Measurements from ENCODE around the gene ZBTB7B.

The ZBTB7B gene

GRCh38 chr1:155002464-155003226 is at the start of gene ZBTB7B:
Gene ZBTB7B, plus strand, starts transcription at chr1:155002802. Its CDS starts 11,859 bp downstream, at chr1:155014661.
- in situ Hi-C loops (cut with HindIII; ENCODE audit: low sequenced_read_pairs): no loop called here

DNA sequence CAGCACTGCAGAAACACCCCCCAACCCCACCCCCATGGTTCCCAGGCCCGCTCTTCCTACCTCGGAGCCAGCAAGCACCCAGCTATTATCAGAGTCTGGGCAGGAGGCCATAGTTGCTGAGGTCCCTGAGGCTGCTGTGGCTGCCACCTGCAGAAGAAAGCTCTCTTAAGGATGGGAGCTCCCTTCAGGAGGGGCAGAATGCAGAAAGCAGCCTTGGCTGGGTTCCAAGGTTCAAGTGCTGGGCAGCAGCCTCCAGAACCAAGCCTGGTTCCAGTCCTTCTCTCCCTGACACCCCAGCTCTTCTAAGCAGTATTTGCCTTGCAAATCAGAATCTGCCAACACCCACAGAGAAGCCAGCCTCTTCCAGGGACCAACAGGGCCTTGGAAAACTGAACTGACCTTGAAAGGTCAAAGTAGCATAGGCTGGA is 49.0 kb upstream of the ZBTB7B start:
- in situ Hi-C loops (cut with HindIII; ENCODE audit: low sequenced_read_pairs): no loop called here

- in situ Hi-C loops (cut with HindIII; ENCODE audit: low sequenced_read_pairs): no loop called here
These were observed 48.1 kb upstream of the ZBTB7B start for GRCh38 chr1:154954541-154954940.

DNA sequence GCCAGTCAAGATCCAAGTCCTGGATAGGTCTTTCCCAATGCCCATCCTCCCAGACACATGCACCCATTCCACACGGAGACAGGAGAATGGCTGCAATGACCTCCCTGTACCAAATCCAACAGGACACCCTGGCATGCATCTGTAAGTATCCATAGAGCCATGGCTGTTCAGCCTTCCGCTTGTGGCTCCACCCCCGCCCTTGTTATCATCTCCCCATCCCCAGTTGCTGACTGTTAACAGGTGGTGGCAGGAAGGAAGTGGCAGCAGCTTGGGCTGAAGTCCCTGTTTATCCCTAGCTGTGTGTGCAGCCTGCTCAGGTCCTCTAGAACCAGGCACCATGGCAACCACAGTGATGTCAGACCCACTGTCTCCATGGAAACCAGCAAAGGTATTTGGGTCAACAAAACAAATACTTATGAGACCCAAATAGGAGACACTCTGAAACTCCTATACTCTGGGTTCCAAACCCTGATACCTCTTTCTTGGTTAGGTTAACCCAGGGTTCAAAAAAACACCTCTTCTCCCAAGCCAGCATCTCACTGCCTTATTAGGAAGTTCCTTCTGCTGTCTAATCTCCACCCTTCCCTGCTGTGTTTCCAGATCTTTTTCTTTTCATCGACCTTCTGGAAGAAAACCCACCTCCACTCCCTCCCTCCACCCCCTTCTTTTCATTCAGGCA is 47.4 kb upstream of the ZBTB7B start:
- in situ Hi-C loops (cut with HindIII; ENCODE audit: low sequenced_read_pairs): loop anchor here (5.0 kb wide), 2 partner anchors 43 to 57 kb away; no protein-coding TSS in a partner anchor

DNA sequence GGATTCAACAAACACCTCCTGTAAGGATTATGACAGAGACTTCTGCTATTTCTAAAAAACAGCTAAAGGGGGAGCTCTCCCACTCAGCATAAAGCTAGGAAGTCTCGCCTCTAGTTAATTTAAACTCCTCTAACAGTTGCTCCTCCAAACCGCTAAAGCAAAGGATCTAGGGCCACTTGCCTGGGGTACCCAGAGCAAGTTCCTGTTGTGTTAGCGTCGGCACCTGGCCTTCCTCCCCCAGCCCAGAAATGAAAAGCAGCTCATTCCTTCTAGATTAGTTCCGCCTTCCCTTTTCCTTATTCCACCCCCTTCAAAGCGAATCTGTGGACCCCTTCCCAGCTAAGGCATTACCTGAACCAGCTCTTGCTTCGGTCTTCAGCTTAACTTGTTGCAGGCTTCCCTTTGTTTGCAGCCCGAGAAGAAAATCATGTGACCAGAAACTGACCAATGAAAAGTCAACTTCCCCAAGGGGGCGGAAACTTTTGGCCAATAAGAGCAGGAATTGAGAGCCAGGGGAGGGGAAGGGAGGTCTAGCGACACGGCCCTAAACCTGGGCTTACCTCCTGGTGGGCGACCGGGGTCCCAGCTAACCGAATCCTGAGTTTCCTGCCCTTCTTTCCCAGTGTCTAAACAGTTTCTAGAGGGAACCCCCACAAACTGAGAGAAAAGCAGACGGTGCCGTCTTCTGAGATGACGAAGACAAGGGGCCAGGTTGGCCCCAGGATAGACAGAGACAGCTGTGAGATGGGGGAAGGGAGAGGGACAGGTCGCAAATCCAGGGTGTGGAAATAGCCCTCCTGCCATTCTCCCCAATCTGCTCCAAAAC is 46.7 kb upstream of the ZBTB7B start, which contains the start of gene PBXIP1:
Gene PBXIP1 (minus strand): TSS at position 382 of the 826 bp plus-strand sequence. CDS start 2,378 bp downstream, outside the sequence.
- in situ Hi-C loops (cut with HindIII; ENCODE audit: low sequenced_read_pairs): loop anchor here (5.0 kb wide), 2 partner anchors 44 to 56 kb away; no protein-coding TSS in a partner anchor

DNA sequence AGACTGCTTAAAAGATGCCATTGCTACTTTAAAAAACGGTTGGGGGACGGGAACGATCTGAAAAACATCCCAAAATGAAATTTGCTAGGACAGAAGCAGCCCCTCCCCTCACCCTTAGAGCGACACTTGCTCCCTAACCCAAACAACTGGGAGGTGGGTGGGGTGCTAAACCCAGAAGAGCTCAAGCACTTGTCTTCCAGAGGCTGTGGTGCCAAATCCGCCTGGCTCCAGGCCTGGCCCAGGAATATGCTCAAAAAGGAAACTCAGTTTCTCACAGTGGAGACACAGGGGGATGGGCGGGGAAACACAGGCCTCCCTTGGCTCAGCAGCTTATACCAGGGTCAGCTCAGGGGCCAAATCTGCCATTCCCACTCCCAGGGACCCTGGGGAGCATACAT is 46.1 kb upstream of the ZBTB7B start:
- in situ Hi-C loops (cut with HindIII; ENCODE audit: low sequenced_read_pairs): loop anchor here (5.0 kb wide), 2 partner anchors 44 to 56 kb away; no protein-coding TSS in a partner anchor

GRCh38 chr1:154957091-154957657 is 45.4 kb upstream of the ZBTB7B start:
- in situ Hi-C loops (cut with HindIII; ENCODE audit: low sequenced_read_pairs): loop anchor here (5.0 kb wide), 2 partner anchors 45 to 55 kb away; no protein-coding TSS in a partner anchor

DNA sequence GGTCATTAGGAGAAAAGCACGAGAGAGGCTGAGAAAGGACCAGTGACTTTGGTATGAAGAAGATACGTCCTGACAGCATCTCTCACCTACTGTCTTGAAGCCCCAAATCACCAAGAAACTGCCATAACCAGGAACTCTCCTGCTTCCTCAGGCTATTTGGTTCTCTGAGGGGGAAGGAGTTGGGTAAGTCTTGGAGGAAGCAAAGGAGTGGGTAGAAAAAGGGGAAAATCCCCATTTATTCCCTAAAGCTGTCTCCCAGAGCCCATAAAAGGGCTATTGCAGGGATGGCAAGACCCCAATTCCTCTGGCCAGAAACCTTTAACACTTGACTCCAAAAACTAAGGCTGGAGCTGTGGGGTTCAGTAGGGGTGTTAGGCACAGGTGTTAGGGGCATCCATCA is 44.6 kb upstream of the ZBTB7B start:
- in situ Hi-C loops (cut with HindIII; ENCODE audit: low sequenced_read_pairs): loop anchor here (5.0 kb wide), 2 partner anchors 46 to 54 kb away; no protein-coding TSS in a partner anchor

DNA sequence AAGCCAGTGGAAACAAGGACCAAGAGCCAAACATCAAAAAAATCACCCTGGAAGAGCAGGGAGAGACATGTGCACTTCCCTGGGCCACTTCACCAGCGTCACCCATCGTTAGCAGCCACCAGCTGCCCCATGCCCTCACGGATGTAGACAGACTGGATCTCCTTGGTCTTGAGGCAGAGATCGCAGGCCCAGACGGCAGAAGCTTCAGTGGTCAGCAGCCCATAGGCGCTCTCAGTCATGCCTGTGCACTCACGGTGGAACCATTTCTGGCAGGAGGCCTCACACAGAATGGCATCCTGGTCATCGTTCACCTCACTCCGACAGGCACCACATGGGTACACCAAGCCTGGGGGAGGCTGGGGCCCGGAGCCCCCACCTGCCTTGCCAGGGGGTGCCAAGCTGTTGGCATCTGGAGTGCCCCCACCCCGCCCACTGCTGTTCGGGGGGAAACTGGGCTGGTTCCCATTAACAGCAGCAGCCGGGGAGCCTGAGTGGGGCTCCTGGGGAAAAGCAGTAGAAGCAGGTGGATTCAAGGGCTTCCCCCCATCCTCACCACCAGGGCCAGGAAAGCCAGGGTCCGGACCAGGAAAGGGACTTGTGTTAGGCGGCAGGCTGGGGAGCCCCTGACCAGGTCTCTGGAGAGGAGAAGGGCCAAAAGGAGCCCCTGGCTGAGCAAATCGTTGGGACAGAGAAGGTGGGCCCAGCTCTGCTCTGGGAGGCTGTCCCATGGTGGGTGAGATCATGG is 43.7 kb upstream of the ZBTB7B start:
- in situ Hi-C loops (cut with HindIII; ENCODE audit: low sequenced_read_pairs): loop anchor here (5.0 kb wide), 2 partner anchors 47 to 53 kb away; no protein-coding TSS in a partner anchor

DNA sequence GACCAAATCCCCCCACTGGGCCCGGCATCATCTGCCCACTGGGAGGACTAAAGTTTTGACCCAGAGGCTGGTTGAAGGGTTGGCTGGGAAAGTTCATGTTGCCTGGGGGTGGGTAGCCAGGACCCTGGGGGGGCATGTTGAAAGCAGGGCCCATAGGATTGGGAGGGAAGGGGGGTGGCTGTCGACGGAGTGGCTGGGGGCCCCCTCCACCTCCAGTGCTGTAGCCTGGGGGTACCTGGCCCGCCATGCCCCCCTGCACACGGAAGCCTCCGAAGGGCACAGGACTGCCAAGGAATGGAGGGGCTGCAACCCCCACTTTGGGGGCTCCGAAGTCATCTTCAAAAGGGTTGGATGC is 43.2 kb upstream of the ZBTB7B start:
- in situ Hi-C loops (cut with HindIII; ENCODE audit: low sequenced_read_pairs): loop anchor here (5.0 kb wide), 2 partner anchors 47 to 53 kb away; no protein-coding TSS in a partner anchor

GRCh38 chr1:154960446-154961136 is 42.0 kb upstream of the ZBTB7B start:
- in situ Hi-C loops (cut with HindIII; ENCODE audit: low sequenced_read_pairs): no loop called here

DNA sequence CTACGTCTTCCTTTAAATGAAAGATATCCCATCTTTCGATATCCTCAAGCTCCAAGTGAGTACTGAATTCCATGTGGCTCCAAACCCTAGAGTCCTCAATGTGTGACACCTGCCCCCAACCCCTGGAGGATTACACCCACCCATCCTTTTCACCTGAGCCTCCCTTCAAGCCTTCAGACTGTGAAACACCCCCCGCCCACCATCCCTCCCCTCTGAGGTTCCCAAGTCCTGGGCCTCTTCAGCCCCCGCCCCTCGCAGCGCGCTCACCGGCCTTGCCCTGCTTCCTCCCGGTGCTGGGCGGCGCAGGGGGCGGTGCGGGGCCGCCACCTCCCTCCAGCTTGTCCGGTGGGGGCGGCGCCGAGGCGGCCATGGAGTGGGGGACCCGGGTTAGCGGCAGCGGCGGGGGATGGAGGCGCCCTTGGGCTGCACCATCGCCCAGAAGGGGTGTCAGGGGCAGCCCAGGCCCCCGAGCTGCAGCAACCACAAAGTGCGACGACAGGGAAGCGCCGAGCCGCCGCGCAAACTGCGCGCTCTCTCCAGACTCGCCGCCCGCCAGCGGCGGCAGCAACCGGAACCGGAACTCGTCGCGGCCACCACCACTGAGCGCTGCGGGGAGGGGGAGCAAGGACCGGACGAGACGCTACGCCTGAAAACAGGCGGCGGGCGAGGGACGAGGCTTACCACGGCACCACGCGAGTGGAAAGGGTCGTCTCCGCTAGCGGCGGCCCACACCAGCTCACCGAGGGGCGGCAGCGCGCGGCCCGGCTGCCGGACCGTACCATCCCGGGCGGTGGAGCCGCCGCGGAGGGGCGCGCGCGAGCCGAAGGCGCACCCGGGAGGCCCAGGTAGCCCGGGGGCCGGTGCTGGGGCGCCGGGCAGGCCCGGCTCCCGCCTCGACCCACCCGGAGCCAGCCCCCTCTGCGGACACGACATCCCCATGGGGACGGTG is 41.1 kb upstream of the ZBTB7B start, which contains the start of gene PYGO2:
Gene PYGO2 (minus strand): TSS at position 576 of the 949 bp plus-strand sequence. CDS start 206 bp downstream, at position 370.
- in situ Hi-C loops (cut with HindIII; ENCODE audit: low sequenced_read_pairs): no loop called here

DNA sequence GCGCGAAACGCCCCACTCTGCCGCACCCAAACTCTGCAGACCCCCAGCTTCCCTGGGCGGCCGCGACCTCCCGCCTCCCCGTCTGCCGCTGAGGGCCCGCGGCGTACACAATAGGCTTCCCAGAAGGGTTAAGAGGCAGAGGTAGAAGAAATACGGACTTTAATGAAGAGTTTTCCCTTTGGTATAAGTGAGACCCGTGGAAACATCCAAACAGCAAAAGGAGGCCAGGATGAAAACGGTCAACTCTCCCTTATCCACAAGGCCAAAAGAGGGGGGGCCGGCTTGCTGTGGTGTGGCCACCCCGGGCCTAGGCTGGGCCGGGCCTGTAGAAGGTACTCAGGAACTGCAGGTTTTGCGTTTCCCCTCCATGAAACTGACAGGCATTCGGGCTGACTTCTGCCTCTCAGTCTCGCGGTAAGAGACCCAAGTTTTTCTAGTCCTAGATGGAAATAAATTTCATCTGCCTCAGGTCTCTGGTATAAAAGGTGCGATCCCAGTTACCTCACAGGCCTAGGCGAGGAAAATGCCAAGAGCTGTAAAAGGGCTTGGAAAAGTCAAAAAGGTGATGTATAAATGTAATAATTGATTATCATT is 40.3 kb upstream of the ZBTB7B start:
- in situ Hi-C loops (cut with HindIII; ENCODE audit: low sequenced_read_pairs): no loop called here

GRCh38 chr1:154962795-154963330 is 39.7 kb upstream of the ZBTB7B start:
- in situ Hi-C loops (cut with HindIII; ENCODE audit: low sequenced_read_pairs): no loop called here

GRCh38 chr1:154963643-154964042 is 39.0 kb upstream of the ZBTB7B start:
- in situ Hi-C loops (cut with HindIII; ENCODE audit: low sequenced_read_pairs): no loop called here

- in situ Hi-C loops (cut with HindIII; ENCODE audit: low sequenced_read_pairs): no loop called here
These were observed 38.2 kb upstream of the ZBTB7B start for GRCh38 chr1:154964359-154964758.

- in situ Hi-C loops (cut with HindIII; ENCODE audit: low sequenced_read_pairs): no loop called here
These were observed 36.5 kb upstream of the ZBTB7B start for GRCh38 chr1:154966111-154966510.

Measured in endothelial cell of hepatic sinusoid (primary cell).